Ascending aorta (tissue), 2 donors: Measurements from ENCODE around the gene C9orf152. TPM values are rescaled to one million over a fixed set of nuclear protein-coding genes. Genes with fewer than 3 reads are reported as not detected.

Experiments
- DNase-seq, 2 donors: peaks; one replicate each; pipeline ENCODE4 v3.0.0-alpha.2; 2019; ENCODE audit warnings: low spot score in 2 of 2
- H3K27ac ChIP-seq, 2 donors: fragments of 200-600 bp; sonication (generic); one replicate each; pipeline ENCODE4 v1.5.1; 2016 to 2017; ENCODE audit warnings: mild to moderate bottlenecking in 1 of 2
- H3K27me3 ChIP-seq: fragments of 200-600 bp; sonication (generic); one replicate; pipeline ENCODE4 v1.5.1; 2017
- H3K36me3 ChIP-seq, 2 donors: fragments of 200-600 bp; sonication (generic); one replicate each; pipeline ENCODE4 v1.5.1; 2016
- H3K4me1 ChIP-seq, 2 donors: fragments of 200-600 bp; sonication (generic); one replicate each; pipeline ENCODE4 v1.5.1; 2016 to 2017; ENCODE audit warnings: mild to moderate bottlenecking in 1 of 2
- H3K4me3 ChIP-seq, 2 donors: fragments of 200-600 bp; sonication (generic); one replicate each; pipeline ENCODE4 v1.5.1; 2016 to 2017; ENCODE audit warnings: mild to moderate bottlenecking in 1 of 2
- H3K9me3 ChIP-seq, 2 donors: fragments of 200-600 bp; sonication (generic); one replicate each; pipeline ENCODE4 v1.5.1; 2016
- CTCF ChIP-seq, 3 experiments: fragments of 200-600 bp in 2 of 3; fragments of 450-650 bp in 1 of 3; sonication (generic) in 2 of 3; IDR thresholded peaks; one replicate each; pipeline ENCODE4 v1.5.1; 2016 to 2019; ENCODE audit warnings: antibody characterized with exemption in 3 of 3, mild to moderate bottlenecking in 1 of 3, moderate library complexity in 1 of 3
- intact Hi-C: fragments of 100-400 bp; cut with DNase I; formaldehyde crosslinking; loops from one replicate; pipeline ENCODE4 v1.15.1; 2023
- total RNA-seq: library from RNA; depleted of rRNA; stranded (reverse); fragments of >200 nt; gene quantifications from one replicate; pipeline ENCODE4 v1.1.0, GENCODE V29; 2016

C9orf152 gene
- total RNA-seq, 1 donor from 2014 or later: not detected

GRCh38 chr9:110246214-110246613 is 38.3 kb upstream of the C9orf152 start:
- no peak for DNase-seq
- Histone ChIP-seq H3K27ac (no peak overlapping the region), H3K9me3 (no peaks in the 10 kb centered on the region), H3K4me1 (no peaks in the 10 kb centered on the region), H3K27me3 (no peaks in the 10 kb centered on the region), H3K4me3 (no peak overlapping the region), H3K36me3 (peaks cover 33 to 74% of the 10 kb centered on the region in 2 donors)
- TF ChIP-seq CTCF (IDR thresholded peaks at IDR 0.05): no peak
- intact Hi-C loops: no loop called here

GRCh38 chr9:110244616-110245015 is 36.7 kb upstream of the C9orf152 start:
- H3K27ac ChIP-seq: no peak overlapping the region
- no peaks in the 10 kb centered on the region for H3K9me3 ChIP-seq
- peaks cover 28 to 60% of the 10 kb centered on the region in 2 donors for H3K36me3 ChIP-seq
- no peaks in the 10 kb centered on the region for H3K4me1 ChIP-seq
- intact Hi-C loops: no loop called here
- DNase-seq: no peak
- no peak for TF ChIP-seq CTCF (IDR thresholded peaks at IDR 0.05)
- H3K4me3 ChIP-seq: no peak overlapping the region
- no peaks in the 10 kb centered on the region for H3K27me3 ChIP-seq

- Histone ChIP-seq H3K36me3 (peaks cover 12 to 35% of the 10 kb centered on the region in 2 donors), H3K9me3 (no peaks in the 10 kb centered on the region), H3K27ac (no peak overlapping the region), H3K4me3 (no peak overlapping the region), H3K27me3 (no peaks in the 10 kb centered on the region), H3K4me1 (no peaks in the 10 kb centered on the region)
- DNase-seq: no peak
- intact Hi-C loops: no loop called here
- TF ChIP-seq CTCF (IDR thresholded peaks at IDR 0.05): no peak
These were observed 33.9 kb upstream of the C9orf152 start for GRCh38 chr9:110241858-110242321.

GRCh38 chr9:110241260-110241857 is 33.4 kb upstream of the C9orf152 start:
- Histone ChIP-seq H3K9me3 (no peaks in the 10 kb centered on the region), H3K36me3 (peaks cover 9 to 29% of the 10 kb centered on the region in 2 donors), H3K4me3 (no peak overlapping the region), H3K27me3 (no peaks in the 10 kb centered on the region), H3K4me1 (no peaks in the 10 kb centered on the region), H3K27ac (no peak overlapping the region)
- no peak for DNase-seq
- intact Hi-C loops: no loop called here
- TF ChIP-seq CTCF (IDR thresholded peaks at IDR 0.05): no peak

GRCh38 chr9:110240198-110240597 is 32.2 kb upstream of the C9orf152 start:
- no peaks in the 10 kb centered on the region for H3K27me3 ChIP-seq
- no peaks in the 10 kb centered on the region for H3K4me1 ChIP-seq
- intact Hi-C loops: no loop called here
- H3K9me3 ChIP-seq: no peaks in the 10 kb centered on the region
- no peak for TF ChIP-seq CTCF (IDR thresholded peaks at IDR 0.05)
- H3K36me3 ChIP-seq: peaks cover 6 to 21% of the 10 kb centered on the region in 2 donors
- H3K27ac ChIP-seq: no peak overlapping the region
- no peak for DNase-seq
- no peak overlapping the region for H3K4me3 ChIP-seq

- Histone ChIP-seq H3K4me3 (no peak overlapping the region), H3K27ac (no peak overlapping the region), H3K27me3 (no peaks in the 10 kb centered on the region), H3K36me3 (no peaks in the 10 kb centered on the region), H3K4me1 (no peaks in the 10 kb centered on the region), H3K9me3 (no peaks in the 10 kb centered on the region)
- intact Hi-C loops: no loop called here
- no peak for DNase-seq
- TF ChIP-seq CTCF (IDR thresholded peaks at IDR 0.05): no peak
These were observed 20.4 kb upstream of the C9orf152 start for GRCh38 chr9:110228321-110228720.
